Lung (tissue), 12 donors: ENCODE data around the gene PRR12. TPM values are rescaled to one million over a fixed set of nuclear protein-coding genes. Genes with fewer than 3 reads are reported as not detected.

Experiments
- ATAC-seq: fragments of 200-7000 bp; cut with Tn5 transposase; one replicate; pipeline ENCODE4 v1.9.1; 2020; ENCODE audit warnings: moderate number of reproducible peaks; ENCODE audit not compliant: insufficient read depth, low FRiP score
- DNase-seq, 3 donors: peaks; one replicate each; pipeline ENCODE4 v3.0.0-alpha.2; 2013 to 2017
- H3K27ac ChIP-seq, 2 donors: one replicate each; pipeline ENCODE4 v1.5.1; 2013; ENCODE audit warnings: mild to moderate bottlenecking in 2 of 2, moderate library complexity in 2 of 2, control low read depth in 1 of 2, inconsistent platforms in 1 of 2, low read depth in 1 of 2, low read length in 1 of 2
- H3K27me3 ChIP-seq, 3 donors: one replicate each; pipeline ENCODE4 v1.5.1; 2013; ENCODE audit warnings: low read length in 2 of 3; ENCODE audit not compliant: control insufficient read depth in 3 of 3, insufficient read depth in 3 of 3
- H3K36me3 ChIP-seq, 4 donors: one replicate each; pipeline ENCODE4 v1.5.1; 2013; ENCODE audit warnings: low read length in 4 of 4, mild to moderate bottlenecking in 1 of 4, moderate library complexity in 1 of 4; ENCODE audit not compliant: control insufficient read depth in 4 of 4, insufficient read depth in 4 of 4
- H3K4me1 ChIP-seq, 5 donors: one replicate each; pipeline ENCODE4 v1.5.1; 2013; ENCODE audit warnings: low read length in 5 of 5, mild to moderate bottlenecking in 2 of 5, moderate library complexity in 1 of 5; ENCODE audit not compliant: control insufficient read depth in 5 of 5, insufficient read depth in 5 of 5
- H3K4me3 ChIP-seq: one replicate; pipeline ENCODE4 v1.5.1; 2013; ENCODE audit warnings: mild to moderate bottlenecking, control low read depth, moderate library complexity
- H3K9ac ChIP-seq, 2 donors: one replicate each; pipeline ENCODE4 v1.5.1; 2013; ENCODE audit warnings: low read length in 2 of 2, control low read depth in 1 of 2; ENCODE audit not compliant: insufficient read depth in 1 of 2
- H3K9me3 ChIP-seq, 4 donors: one replicate each; pipeline ENCODE4 v1.5.1; 2013; ENCODE audit warnings: low read length in 3 of 4, mild to moderate bottlenecking in 1 of 4, moderate library complexity in 1 of 4; ENCODE audit not compliant: control insufficient read depth in 4 of 4, insufficient read depth in 3 of 4
- WGBS, 2 donors: extraction: QIAGEN DNeasy Blood & Tissue Kit; methylation state at CpG; one replicate each; pipeline ENCODE4 v1.1.7; 2013; 5-methylcytosine and 5-hydroxymethylcytosine counted together
- polyA plus RNA-seq, 2 donors: library from polyadenylated mRNA; stranded (reverse); fragments of 200-250 nt; gene quantifications; one replicate each; pipeline ENCODE4 v1.2.1, GENCODE V29; 2013
- total RNA-seq, 2 donors: library from RNA; depleted of rRNA in 1 of 2; stranded (reverse); fragments of >200 nt in 1 of 2; gene quantifications; one replicate each; pipeline ENCODE4 v1.2.1, GENCODE V29; 2014 to 2021
- TF ChIP-seq, protein P1 (sequence below): IDR thresholded peaks from 2 replicates; pipeline ENCODE4 v1.5.1; 2012; ENCODE audit warnings: mild to moderate bottlenecking; ENCODE audit errors: control extremely low read depth, extremely low read depth
- donor health status: control.
- donor health status: control.
- donor health status: Bipolar disorder and iron deficiency.
- donor health status: healthy.
- donor health status: DM: yes; HTN: yes; CAD: no.

Gene PRR12
- total and polyA plus RNA-seq, 4 donors: 7.6 to 32.4 (median 16.8) TPM

DNA sequence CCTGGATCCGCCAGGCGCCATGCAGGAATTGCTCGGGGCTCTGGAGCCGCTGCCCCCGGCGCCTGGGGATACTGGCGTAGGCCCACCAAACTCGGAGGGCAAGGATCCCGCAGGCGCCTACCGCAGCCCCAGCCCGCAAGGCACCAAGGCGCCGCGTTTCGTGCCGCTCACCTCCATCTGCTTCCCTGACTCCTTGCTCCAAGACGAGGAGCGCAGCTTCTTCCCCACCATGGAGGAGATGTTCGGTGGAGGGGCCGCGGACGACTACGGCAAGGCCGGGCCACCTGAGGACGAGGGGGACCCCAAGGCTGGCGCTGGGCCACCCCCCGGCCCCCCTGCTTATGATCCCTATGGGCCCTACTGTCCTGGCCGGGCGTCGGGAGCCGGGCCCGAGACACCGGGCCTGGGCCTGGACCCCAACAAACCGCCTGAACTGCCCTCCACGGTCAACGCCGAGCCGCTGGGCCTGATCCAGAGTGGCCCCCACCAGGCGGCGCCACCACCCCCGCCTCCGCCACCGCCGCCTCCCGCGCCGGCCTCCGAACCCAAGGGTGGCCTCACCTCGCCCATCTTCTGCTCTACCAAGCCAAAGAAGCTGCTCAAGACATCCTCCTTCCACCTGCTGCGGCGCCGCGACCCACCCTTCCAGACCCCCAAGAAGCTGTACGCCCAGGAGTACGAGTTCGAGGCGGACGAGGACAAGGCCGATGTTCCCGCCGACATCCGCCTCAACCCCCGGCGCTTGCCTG, 6.1 kb downstream of the PRR12 start:
- 96 to 98% methylated on average over 65 of the region's 65 CpGs for WGBS, 2 donors
- Histone ChIP-seq H3K4me1 (peaks cover 0 to 12% (median 3%) of the 10 kb centered on the region in 5 donors), H3K36me3 (peaks cover 7 to 68% (median 30%) of the 10 kb centered on the region in 4 donors), H3K27me3 (no peaks in the 10 kb centered on the region), H3K9me3 (no peaks in the 10 kb centered on the region), H3K4me3 (no peak overlapping the region), H3K9ac (no peak overlapping the region), H3K27ac (no peak overlapping the region)
- TF ChIP-seq, protein P1, sequence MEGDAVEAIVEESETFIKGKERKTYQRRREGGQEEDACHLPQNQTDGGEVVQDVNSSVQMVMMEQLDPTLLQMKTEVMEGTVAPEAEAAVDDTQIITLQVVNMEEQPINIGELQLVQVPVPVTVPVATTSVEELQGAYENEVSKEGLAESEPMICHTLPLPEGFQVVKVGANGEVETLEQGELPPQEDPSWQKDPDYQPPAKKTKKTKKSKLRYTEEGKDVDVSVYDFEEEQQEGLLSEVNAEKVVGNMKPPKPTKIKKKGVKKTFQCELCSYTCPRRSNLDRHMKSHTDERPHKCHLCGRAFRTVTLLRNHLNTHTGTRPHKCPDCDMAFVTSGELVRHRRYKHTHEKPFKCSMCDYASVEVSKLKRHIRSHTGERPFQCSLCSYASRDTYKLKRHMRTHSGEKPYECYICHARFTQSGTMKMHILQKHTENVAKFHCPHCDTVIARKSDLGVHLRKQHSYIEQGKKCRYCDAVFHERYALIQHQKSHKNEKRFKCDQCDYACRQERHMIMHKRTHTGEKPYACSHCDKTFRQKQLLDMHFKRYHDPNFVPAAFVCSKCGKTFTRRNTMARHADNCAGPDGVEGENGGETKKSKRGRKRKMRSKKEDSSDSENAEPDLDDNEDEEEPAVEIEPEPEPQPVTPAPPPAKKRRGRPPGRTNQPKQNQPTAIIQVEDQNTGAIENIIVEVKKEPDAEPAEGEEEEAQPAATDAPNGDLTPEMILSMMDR: no peak
- ATAC-seq (no peak), DNase-seq (no peak)

DNA sequence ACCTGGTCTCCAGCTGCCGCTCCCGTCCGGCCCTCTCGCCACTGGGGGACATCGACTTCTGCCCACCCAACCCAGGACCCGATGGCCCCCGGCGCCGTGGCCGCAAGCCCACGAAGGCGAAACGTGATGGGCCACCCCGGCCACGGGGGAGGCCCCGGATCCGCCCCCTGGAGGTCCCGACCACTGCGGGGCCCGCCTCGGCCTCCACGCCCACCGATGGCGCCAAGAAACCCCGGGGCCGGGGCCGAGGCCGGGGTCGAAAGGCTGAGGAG, 6.7 kb downstream of the PRR12 start:
- no peak overlapping the region for H3K9ac ChIP-seq
- H3K27me3 ChIP-seq: no peaks in the 10 kb centered on the region
- DNase-seq (no peak), ATAC-seq (no peak)
- H3K9me3 ChIP-seq: no peaks in the 10 kb centered on the region
- H3K36me3 ChIP-seq: peaks cover 7 to 73% (median 32%) of the 10 kb centered on the region in 4 donors
- no peak overlapping the region for H3K27ac ChIP-seq
- WGBS, 2 donors: 97 to 98% methylated on average over 29 of the region's 29 CpGs
- TF ChIP-seq, protein P1: no peak
- no peak overlapping the region for H3K4me3 ChIP-seq
- H3K4me1 ChIP-seq: peaks cover 0 to 7% (median 3%) of the 10 kb centered on the region in 5 donors

DNA sequence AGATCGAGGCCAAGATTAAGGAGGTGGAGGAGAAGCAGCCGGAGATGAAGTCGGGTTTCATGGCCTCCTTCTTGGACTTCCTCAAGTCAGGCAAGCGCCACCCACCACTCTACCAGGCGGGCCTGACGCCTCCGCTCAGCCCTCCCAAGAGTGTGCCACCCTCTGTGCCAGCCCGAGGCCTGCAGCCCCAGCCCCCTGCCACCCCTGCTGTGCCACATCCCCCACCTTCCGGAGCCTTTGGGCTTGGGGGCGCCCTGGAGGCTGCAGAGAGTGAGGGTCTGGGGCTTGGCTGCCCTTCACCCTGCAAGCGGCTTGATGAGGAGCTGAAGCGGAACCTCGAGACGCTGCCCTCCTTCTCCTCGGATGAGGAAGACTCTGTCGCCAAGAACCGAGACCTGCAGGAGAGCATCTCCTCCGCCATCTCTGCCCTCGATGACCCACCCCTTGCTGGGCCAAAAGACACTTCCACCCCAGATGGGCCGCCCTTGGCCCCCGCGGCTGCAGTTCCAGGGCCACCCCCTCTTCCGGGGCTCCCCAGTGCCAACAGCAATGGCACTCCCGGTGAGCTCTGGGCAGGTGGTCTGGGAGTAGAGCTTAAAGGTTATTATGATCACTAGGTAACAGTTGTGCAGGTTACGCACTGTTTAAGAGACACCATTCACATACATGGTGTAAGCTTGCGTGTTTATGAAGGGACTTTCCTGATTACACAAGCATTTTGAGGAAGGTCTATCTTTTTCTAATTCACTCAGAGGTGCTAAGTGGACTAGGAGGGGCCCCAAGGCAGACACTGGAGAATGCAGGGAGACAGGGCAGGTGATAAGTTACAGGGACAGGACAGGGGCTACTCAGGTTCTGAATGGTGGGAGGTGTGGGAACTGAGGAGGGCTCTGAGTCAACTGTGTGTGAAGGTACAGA, 8.7 kb downstream of the PRR12 start:
- Histone ChIP-seq H3K4me1 (no peaks in the 10 kb centered on the region), H3K9me3 (no peaks in the 10 kb centered on the region), H3K9ac (no peak overlapping the region), H3K36me3 (peaks cover 7 to 77% (median 33%) of the 10 kb centered on the region in 4 donors), H3K4me3 (no peak overlapping the region), H3K27ac (no peak overlapping the region), H3K27me3 (no peaks in the 10 kb centered on the region)
- WGBS, 2 donors: 94% methylated on average over 26 of the region's 26 CpGs
- DNase-seq (no peak), ATAC-seq (no peak)
- TF ChIP-seq, protein P1: no peak
